ENCODE data around the gene TKT. TPM values are rescaled to one million over a fixed set of nuclear protein-coding genes. Genes with fewer than 3 reads are reported as not detected.

The TKT gene
- total RNA-seq, 1 experiment from 2014 or later = 186 TPM

- Histone ChIP-seq H3K4me3 (ENCODE audit: low read depth, low read length, poor library complexity, severe bottlenecking) (no peak overlapping the region), H3K9me3 (ENCODE audit: low read depth, low read length, poor library complexity, severe bottlenecking) (no peaks in the 10 kb centered on the region), H3K27me3 (replicated peaks; ENCODE audit: insufficient read depth, low read depth, low read length, poor library complexity) (no peaks in the 10 kb centered on the region), H3K36me3 (ENCODE audit: insufficient read depth, low read length, poor library complexity, severe bottlenecking) (peaks cover 48% of the 10 kb centered on the region), H3K27ac (ENCODE audit: low read depth, low read length, poor library complexity, severe bottlenecking) (no peak overlapping the region), H3K4me1 (ENCODE audit: insufficient read depth, low read length, poor library complexity, severe bottlenecking) (no peaks in the 10 kb centered on the region)
- ChIA-PET POLR2A (ENCODE audit: low non-redundant PET) (no interaction called here), CTCF (no interaction called here)
- no peak for DNase-seq (ENCODE audit: low spot score)
- TF ChIP-seq CTCF (conservative IDR thresholded peaks at IDR 0.05; ENCODE audit: low read depth, low read length) (no peak), EZH2 (IDR thresholded peaks at IDR 0.05; ENCODE audit: borderline replicate concordance, low read depth, low read length, poor library complexity, severe bottlenecking) (no peak)
- BruUV-seq (replicated peaks) = no TSS peak
- intact Hi-C loops (cut with micrococcal nuclease; ENCODE audit: unreplicated experiment) = no loop called here
Observed at GRCh38 chr3:53230041-53230621, 25.7 kb downstream of the TKT start.

- Histone ChIP-seq H3K4me3 (ENCODE audit: low read depth, low read length, poor library complexity, severe bottlenecking) (no peak overlapping the region), H3K9me3 (ENCODE audit: low read depth, low read length, poor library complexity, severe bottlenecking) (no peaks in the 10 kb centered on the region), H3K27ac (ENCODE audit: low read depth, low read length, poor library complexity, severe bottlenecking) (no peak overlapping the region), H3K4me1 (ENCODE audit: insufficient read depth, low read length, poor library complexity, severe bottlenecking) (no peaks in the 10 kb centered on the region), H3K36me3 (ENCODE audit: insufficient read depth, low read length, poor library complexity, severe bottlenecking) (peaks cover 48% of the 10 kb centered on the region), H3K27me3 (replicated peaks; ENCODE audit: insufficient read depth, low read depth, low read length, poor library complexity) (no peaks in the 10 kb centered on the region)
- intact Hi-C loops (cut with micrococcal nuclease; ENCODE audit: unreplicated experiment) = no loop called here
- POLR2A ChIA-PET (ENCODE audit: low non-redundant PET) = no interaction called here
- no TSS peak for BruUV-seq (replicated peaks)
- CTCF ChIA-PET = no interaction called here
- TF ChIP-seq CTCF (conservative IDR thresholded peaks at IDR 0.05; ENCODE audit: low read depth, low read length) (no peak), EZH2 (IDR thresholded peaks at IDR 0.05; ENCODE audit: borderline replicate concordance, low read depth, low read length, poor library complexity, severe bottlenecking) (no peak)
- DNase-seq (ENCODE audit: low spot score) = no peak
Observed at GRCh38 chr3:53229606-53230005, 26.2 kb downstream of the TKT start.

DNA sequence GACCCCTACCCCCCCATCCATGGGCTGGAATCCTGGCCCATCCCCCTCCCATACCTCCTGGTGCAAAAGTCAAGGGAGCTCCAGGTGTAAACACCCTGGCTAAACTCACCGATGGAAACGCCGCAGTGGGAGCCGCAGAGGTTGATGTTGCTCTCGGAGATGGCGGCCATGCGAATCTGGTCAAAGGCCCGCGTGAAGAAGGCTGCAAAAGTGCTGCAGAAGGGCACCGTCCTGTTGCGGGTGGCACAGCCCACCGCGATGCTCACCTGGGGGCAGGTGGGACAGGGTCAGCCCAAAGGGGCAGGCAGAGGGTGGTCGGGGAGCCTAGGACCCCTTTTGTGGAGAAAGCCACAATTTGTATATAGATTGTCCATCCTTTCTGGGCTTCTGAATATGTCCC is 26.7 kb downstream of the TKT start:
- CTCF ChIA-PET = no interaction called here
- Histone ChIP-seq H3K9me3 (ENCODE audit: low read depth, low read length, poor library complexity, severe bottlenecking) (no peaks in the 10 kb centered on the region), H3K4me1 (ENCODE audit: insufficient read depth, low read length, poor library complexity, severe bottlenecking) (no peaks in the 10 kb centered on the region), H3K4me3 (ENCODE audit: low read depth, low read length, poor library complexity, severe bottlenecking) (no peak overlapping the region), H3K27ac (ENCODE audit: low read depth, low read length, poor library complexity, severe bottlenecking) (no peak overlapping the region), H3K27me3 (replicated peaks; ENCODE audit: insufficient read depth, low read depth, low read length, poor library complexity) (no peaks in the 10 kb centered on the region), H3K36me3 (ENCODE audit: insufficient read depth, low read length, poor library complexity, severe bottlenecking) (peaks cover 48% of the 10 kb centered on the region)
- BruUV-seq (replicated peaks) = no TSS peak
- intact Hi-C loops (cut with micrococcal nuclease; ENCODE audit: unreplicated experiment) = no loop called here
- POLR2A ChIA-PET (ENCODE audit: low non-redundant PET) = no interaction called here
- TF ChIP-seq CTCF (conservative IDR thresholded peaks at IDR 0.05; ENCODE audit: low read depth, low read length) (no peak), EZH2 (IDR thresholded peaks at IDR 0.05; ENCODE audit: borderline replicate concordance, low read depth, low read length, poor library complexity, severe bottlenecking) (no peak)
- DNase-seq (ENCODE audit: low spot score) = no peak

Data from A673 (cell line).